Measurements from ENCODE around the gene FAM13A. TPM values are rescaled to one million over a fixed set of nuclear protein-coding genes. Genes with fewer than 3 reads are reported as not detected.

Gene FAM13A
- polyA plus RNA-seq, 1 donor from 2014 or later: 4.0 TPM

DNA sequence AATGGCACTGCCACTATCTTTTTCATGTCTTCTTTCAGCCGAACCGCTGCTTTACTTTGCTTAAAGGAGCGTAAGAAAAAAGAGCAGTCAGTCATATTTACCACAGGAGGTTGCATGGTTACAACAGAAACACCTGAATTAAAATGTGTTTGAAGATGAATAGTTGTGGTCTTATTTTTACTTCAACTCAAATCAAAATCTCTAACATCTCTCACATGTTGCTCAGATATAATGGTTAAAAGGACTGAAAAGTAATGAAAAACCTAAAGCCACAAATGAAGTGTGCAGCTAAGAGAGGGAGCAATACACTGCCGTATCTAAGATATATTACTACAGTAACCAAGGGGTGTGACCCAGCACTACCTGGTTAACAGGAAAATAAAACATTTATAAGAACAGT is 27.4 kb downstream of the FAM13A start:
- Histone ChIP-seq H3K36me3 (ENCODE audit: insufficient read depth, low read length) (no peaks in the 10 kb centered on the region), H3K9me2 (ENCODE audit: insufficient read depth, low read length) (no peaks in the 10 kb centered on the region), H3K27me3 (ENCODE audit: insufficient read depth, low read depth, low read length) (no peaks in the 10 kb centered on the region), H3K79me2 (replicated peaks; ENCODE audit: insufficient read depth, low read length) (no peaks in the 10 kb centered on the region), H3K9ac (ENCODE audit: low read length) (no peak overlapping the region), H3K4me3 (ENCODE audit: low read length) (no peak overlapping the region), H2AFZ (ENCODE audit: low read depth, low read length) (no peak overlapping the region), H4K20me1 (ENCODE audit: insufficient read depth) (no peaks in the 10 kb centered on the region), H3K9me3 (ENCODE audit: low read length) (no peaks in the 10 kb centered on the region), H3K4me2 (ENCODE audit: low read length) (no peak overlapping the region), H3F3A (ENCODE audit: insufficient read depth, low read length, poor library complexity, severe bottlenecking) (no peaks in the 10 kb centered on the region), H3K27ac (ENCODE audit: low read length) (no peak overlapping the region)
- TF ChIP-seq, protein P1, sequence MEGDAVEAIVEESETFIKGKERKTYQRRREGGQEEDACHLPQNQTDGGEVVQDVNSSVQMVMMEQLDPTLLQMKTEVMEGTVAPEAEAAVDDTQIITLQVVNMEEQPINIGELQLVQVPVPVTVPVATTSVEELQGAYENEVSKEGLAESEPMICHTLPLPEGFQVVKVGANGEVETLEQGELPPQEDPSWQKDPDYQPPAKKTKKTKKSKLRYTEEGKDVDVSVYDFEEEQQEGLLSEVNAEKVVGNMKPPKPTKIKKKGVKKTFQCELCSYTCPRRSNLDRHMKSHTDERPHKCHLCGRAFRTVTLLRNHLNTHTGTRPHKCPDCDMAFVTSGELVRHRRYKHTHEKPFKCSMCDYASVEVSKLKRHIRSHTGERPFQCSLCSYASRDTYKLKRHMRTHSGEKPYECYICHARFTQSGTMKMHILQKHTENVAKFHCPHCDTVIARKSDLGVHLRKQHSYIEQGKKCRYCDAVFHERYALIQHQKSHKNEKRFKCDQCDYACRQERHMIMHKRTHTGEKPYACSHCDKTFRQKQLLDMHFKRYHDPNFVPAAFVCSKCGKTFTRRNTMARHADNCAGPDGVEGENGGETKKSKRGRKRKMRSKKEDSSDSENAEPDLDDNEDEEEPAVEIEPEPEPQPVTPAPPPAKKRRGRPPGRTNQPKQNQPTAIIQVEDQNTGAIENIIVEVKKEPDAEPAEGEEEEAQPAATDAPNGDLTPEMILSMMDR (IDR thresholded peaks at IDR 0.05; ENCODE audit: poor library complexity, severe bottlenecking): no peak
- TF ChIP-seq EP300 (conservative IDR thresholded peaks at IDR 0.05; ENCODE audit: poor library complexity, severe bottlenecking): no peak
- no peak for TF ChIP-seq RAD21 (conservative IDR thresholded peaks at IDR 0.05)
- TF ChIP-seq TAF1 (IDR thresholded peaks at IDR 0.05; ENCODE audit: low read depth): no peak
- TF ChIP-seq, protein P2, sequence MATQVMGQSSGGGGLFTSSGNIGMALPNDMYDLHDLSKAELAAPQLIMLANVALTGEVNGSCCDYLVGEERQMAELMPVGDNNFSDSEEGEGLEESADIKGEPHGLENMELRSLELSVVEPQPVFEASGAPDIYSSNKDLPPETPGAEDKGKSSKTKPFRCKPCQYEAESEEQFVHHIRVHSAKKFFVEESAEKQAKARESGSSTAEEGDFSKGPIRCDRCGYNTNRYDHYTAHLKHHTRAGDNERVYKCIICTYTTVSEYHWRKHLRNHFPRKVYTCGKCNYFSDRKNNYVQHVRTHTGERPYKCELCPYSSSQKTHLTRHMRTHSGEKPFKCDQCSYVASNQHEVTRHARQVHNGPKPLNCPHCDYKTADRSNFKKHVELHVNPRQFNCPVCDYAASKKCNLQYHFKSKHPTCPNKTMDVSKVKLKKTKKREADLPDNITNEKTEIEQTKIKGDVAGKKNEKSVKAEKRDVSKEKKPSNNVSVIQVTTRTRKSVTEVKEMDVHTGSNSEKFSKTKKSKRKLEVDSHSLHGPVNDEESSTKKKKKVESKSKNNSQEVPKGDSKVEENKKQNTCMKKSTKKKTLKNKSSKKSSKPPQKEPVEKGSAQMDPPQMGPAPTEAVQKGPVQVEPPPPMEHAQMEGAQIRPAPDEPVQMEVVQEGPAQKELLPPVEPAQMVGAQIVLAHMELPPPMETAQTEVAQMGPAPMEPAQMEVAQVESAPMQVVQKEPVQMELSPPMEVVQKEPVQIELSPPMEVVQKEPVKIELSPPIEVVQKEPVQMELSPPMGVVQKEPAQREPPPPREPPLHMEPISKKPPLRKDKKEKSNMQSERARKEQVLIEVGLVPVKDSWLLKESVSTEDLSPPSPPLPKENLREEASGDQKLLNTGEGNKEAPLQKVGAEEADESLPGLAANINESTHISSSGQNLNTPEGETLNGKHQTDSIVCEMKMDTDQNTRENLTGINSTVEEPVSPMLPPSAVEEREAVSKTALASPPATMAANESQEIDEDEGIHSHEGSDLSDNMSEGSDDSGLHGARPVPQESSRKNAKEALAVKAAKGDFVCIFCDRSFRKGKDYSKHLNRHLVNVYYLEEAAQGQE (IDR thresholded peaks at IDR 0.05; ENCODE audit: borderline replicate concordance): no peak

- H3F3A ChIP-seq (ENCODE audit: insufficient read depth, low read length, poor library complexity, severe bottlenecking): no peaks in the 10 kb centered on the region
- H4K20me1 ChIP-seq (ENCODE audit: insufficient read depth): no peaks in the 10 kb centered on the region
- H3K4me3 ChIP-seq (ENCODE audit: low read length): no peak overlapping the region
- H3K27ac ChIP-seq (ENCODE audit: low read length): no peak overlapping the region
- H3K4me2 ChIP-seq (ENCODE audit: low read length): no peak overlapping the region
- TF ChIP-seq, protein P2 (IDR thresholded peaks at IDR 0.05; ENCODE audit: borderline replicate concordance): no peak
- TF ChIP-seq RAD21 (conservative IDR thresholded peaks at IDR 0.05) (no peak), EZH2 (IDR thresholded peaks at IDR 0.05; ENCODE audit: borderline replicate concordance, insufficient read depth, low read length, poor library complexity, severe bottlenecking) (no peak), TAF1 (IDR thresholded peaks at IDR 0.05; ENCODE audit: low read depth) (no peak), POLR2AphosphoS5 (IDR thresholded peaks at IDR 0.05) (no peak)
- H3K36me3 ChIP-seq (ENCODE audit: insufficient read depth, low read length): no peaks in the 10 kb centered on the region
- no peak overlapping the region for H3K9ac ChIP-seq (ENCODE audit: low read length)
- H3K79me2 ChIP-seq (replicated peaks; ENCODE audit: insufficient read depth, low read length): no peaks in the 10 kb centered on the region
- H3K9me3 ChIP-seq (ENCODE audit: low read length): no peaks in the 10 kb centered on the region
- no peaks in the 10 kb centered on the region for H3K27me3 ChIP-seq (ENCODE audit: insufficient read depth, low read depth, low read length)
- no peak overlapping the region for H2AFZ ChIP-seq (ENCODE audit: low read depth, low read length)
- H3K9me2 ChIP-seq (ENCODE audit: insufficient read depth, low read length): no peaks in the 10 kb centered on the region
These were observed 30.4 kb downstream of the FAM13A start for GRCh38 chr4:89026542-89026941.
